Measurements from ENCODE around the gene MUSTN1.

Gene MUSTN1

DNA sequence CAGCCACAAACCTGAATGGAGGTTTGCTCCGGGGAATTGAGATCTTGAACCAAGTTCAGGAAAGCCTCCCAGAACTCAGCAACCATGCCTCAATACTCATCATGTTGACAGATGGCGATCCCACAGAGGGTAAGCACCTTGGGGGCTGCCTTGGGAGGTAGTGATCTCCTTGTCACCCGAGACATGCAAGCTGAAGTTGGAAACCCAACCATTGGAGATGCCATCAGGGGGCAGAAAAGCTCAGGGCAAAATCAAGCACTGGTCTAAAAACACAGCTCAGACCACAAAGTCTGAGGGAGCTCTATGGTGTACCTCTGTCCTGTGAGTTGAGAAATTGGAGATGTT lies 51.6 kb downstream of the MUSTN1 start:
- no peak for DNase-seq

All from activated CD8-positive, alpha-beta memory T cell treated with anti-CD3 and anti-CD28 coated beads for 24 hours (primary cell).